ENCODE data around the gene CD81.
"Not testable (repeated sequence)": the region's sequence is repeated elsewhere in the genome, so short reads cannot be mapped to it uniquely, and the experiment has no call there.

The CD81 gene

GRCh38 chr11:2357651-2358050 lies 19.5 kb upstream of the CD81 start:
- DNase-seq = not testable (repeated sequence)

GRCh38 chr11:2358754-2359442 lies 18.2 kb upstream of the CD81 start:
- DNase-seq = no peak

GRCh38 chr11:2359557-2359956 lies 17.6 kb upstream of the CD81 start:
- DNase-seq = no peak

- DNase-seq = no peak
Observed at GRCh38 chr11:2360081-2360642, 16.9 kb upstream of the CD81 start.

GRCh38 chr11:2361565-2361964 lies 15.5 kb upstream of the CD81 start:
- DNase-seq = no peak

- no peak for DNase-seq
Observed at GRCh38 chr11:2362414-2362813, 14.7 kb upstream of the CD81 start.

GRCh38 chr11:2363130-2363529 lies 14.0 kb upstream of the CD81 start:
- DNase-seq = no peak

- DNase-seq = no peak
Observed at GRCh38 chr11:2363577-2364370, 13.3 kb upstream of the CD81 start.

- DNase-seq = not testable (repeated sequence)
Observed at GRCh38 chr11:2364386-2364785, 12.7 kb upstream of the CD81 start.

GRCh38 chr11:2365571-2366210 lies 11.4 kb upstream of the CD81 start:
- no peak for DNase-seq

- DNase-seq = no peak
Observed at GRCh38 chr11:2366276-2366675, 10.8 kb upstream of the CD81 start.

- peak in 1 of 2 experiments; percentile 16 for DNase-seq
Observed at GRCh38 chr11:2366733-2367132, 10.4 kb upstream of the CD81 start.

- DNase-seq = no peak
Observed at GRCh38 chr11:2367266-2368160, 9.6 kb upstream of the CD81 start.

- no peak for DNase-seq
Observed at GRCh38 chr11:2368178-2368850, 8.8 kb upstream of the CD81 start.

- no peak for DNase-seq
Observed at GRCh38 chr11:2368851-2369180, 8.3 kb upstream of the CD81 start.

- no peak for DNase-seq
Observed at GRCh38 chr11:2369320-2369719, 7.8 kb upstream of the CD81 start.

GRCh38 chr11:2369896-2370295 lies 7.2 kb upstream of the CD81 start:
- DNase-seq = no peak

GRCh38 chr11:2374456-2375201 lies 2.5 kb upstream of the CD81 start:
- DNase-seq = no peak

- no peak for DNase-seq
Observed at GRCh38 chr11:2375341-2375853, 1.7 kb upstream of the CD81 start.

- no peak for DNase-seq
Observed at GRCh38 chr11:2375964-2376551, 1.1 kb upstream of the CD81 start.
